GM21529 (cell line): ENCODE data around the gene ALPK3.

Source experiments
- ATAC-seq: cut with Tn5 transposase; IDR thresholded peaks from one replicate; pipeline ENCODE4 v1.9.1; 2021; ENCODE audit not compliant: unreplicated experiment

ALPK3 gene

DNA sequence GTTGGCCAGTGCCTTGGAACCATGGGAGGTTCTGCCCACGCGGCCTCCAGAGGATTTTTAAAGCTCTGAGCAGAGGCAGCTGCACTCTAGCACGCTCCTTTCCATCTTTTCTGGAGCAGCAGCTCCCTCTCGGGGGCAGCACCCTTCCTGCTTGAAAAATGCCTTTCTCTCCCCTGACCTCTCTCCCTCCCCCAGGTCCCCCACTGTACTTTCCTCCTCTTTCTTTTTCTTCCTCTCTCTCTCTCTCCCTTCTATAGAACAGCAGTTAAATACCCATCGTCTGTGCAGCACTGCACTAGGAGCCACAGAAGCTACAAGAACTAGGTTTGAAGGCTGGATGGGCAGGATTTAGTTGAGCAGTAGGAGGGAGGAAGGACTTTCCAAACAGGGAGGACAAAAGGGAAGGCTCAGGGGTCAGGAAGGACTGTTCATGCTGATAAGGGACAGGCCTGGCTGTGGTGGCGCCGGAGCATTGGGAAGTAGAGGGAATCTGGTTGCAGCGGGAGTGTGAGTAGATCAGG lies 4.4 kb downstream of the ALPK3 start:
- ATAC-seq = no peak

GRCh38 chr15:84822653-84823281 lies 5.6 kb downstream of the ALPK3 start:
- ATAC-seq = no peak

GRCh38 chr15:84823282-84823878 lies 6.2 kb downstream of the ALPK3 start:
- ATAC-seq = no peak

- ATAC-seq = no peak
These were observed 7.3 kb downstream of the ALPK3 start for GRCh38 chr15:84824260-84825007.

GRCh38 chr15:84826369-84826823 lies 9.2 kb downstream of the ALPK3 start:
- no peak for ATAC-seq

DNA sequence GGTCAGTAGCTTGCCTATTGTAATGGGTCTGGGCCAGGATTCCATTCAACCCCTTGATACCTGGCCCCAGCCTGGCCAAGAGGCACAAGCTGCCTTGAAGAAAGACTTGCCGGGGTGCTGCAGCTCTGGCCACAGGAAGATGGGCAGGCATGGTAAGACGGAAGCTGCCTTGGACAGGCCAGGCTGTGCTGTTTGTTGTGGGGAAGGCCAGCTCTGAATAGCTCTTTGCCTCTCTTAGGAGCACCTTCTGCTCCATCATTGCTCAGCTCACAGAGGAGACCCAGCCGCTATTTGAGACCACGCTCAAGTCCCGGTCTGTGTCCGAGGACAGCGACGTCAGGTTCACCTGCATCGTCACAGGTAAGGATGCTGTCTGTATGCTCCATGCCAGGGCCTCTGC lies 10.1 kb downstream of the ALPK3 start:
- ATAC-seq = no peak

DNA sequence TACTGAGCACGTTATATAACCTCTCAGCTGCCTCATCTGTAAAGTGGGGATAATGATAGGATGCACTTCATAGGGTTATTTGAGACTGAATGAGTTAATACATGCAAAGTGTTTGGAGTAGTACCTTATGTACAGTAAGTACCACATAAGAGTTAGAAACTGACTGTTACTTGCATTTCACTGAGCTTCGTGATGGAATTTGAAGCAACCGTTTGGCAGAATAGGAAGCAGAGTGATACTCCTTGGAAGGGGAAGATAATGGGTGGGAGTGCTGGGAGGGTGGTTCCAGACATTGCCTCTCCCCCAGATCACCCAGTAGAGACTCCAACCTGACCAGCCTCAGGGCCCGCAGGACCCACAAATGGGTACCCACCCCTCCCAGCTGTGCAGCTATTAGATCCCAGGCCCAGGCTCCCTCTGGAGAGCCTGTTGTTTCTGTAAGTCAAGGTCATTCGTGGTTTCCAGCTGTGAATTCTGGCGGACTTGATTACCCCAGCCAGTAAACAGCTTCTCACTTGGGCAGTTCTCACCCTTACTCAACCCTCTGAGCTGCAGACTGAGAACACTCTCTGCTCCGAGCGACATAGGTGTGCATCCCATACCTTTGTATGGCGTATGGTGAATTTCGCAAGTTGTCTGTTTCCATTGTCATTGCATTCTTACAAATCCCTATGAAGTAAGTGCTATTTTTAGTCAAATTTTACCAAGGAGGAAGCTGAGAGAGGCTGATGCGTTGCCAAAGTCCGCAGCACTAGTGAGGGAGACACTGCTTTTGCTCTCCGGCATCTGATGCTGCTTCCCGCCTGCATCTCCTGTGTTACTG lies 11.1 kb downstream of the ALPK3 start:
- no peak for ATAC-seq

DNA sequence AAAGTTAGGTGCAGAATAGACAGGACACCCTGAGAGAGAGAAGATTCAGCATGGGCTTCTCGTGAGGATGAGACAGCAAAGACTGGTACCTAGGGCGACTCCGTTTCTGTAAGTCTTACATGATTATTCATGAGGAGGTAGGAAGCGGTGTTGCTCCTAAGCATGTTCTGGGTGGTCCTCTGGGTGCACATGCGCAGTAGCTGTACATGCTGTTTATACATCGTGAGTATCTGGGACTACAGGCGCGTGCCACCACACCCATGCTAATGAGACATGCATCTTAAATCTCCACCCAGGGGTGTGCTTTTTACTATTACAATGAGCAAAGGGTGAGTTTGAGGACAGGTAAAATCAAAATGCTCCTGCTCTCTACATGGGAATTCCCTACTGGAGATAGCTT lies 12.3 kb downstream of the ALPK3 start:
- ATAC-seq = no peak

DNA sequence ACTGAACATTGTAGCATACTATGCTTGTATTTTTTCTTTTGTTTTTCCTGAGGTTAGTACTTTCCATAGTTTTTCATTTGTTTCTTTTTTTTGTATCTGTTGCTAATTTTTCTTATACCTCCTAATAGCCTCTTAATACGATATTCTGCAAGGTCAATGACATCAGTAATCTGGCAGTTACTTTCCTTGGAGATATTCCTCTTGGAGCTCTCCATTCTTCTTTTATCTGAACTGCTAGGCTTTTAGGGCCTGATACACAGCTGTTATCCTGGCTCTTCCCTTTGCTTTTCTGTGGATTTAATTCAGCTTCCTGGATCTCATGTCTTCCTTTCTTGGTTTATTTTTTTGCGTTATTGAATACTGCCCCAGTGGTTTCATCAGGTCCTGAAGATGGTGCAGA lies 12.9 kb downstream of the ALPK3 start:
- no peak for ATAC-seq

DNA sequence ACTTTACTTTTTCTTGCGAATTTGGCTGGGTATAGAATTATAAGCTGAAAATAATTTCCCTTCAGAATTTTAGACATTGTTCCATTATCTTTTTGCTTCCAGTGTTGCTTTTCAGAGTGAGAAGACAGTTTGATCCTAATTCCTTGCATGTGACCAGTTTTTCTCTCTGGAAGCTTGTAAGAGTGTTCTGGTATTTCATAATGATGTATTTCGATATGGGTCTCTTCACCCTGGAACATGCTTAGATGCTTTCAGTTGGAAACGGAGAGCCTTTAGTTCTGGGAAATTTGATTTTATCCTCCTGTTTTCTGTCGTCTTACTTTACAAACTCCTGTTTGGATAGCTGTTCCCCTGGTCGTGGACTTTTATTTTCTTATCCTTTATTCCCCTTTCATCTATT lies 13.9 kb downstream of the ALPK3 start:
- ATAC-seq = no peak

- no peak for ATAC-seq
These were observed 14.5 kb downstream of the ALPK3 start for GRCh38 chr15:84831613-84832012.

- no peak for ATAC-seq
These were observed 15.4 kb downstream of the ALPK3 start for GRCh38 chr15:84832448-84833040.

DNA sequence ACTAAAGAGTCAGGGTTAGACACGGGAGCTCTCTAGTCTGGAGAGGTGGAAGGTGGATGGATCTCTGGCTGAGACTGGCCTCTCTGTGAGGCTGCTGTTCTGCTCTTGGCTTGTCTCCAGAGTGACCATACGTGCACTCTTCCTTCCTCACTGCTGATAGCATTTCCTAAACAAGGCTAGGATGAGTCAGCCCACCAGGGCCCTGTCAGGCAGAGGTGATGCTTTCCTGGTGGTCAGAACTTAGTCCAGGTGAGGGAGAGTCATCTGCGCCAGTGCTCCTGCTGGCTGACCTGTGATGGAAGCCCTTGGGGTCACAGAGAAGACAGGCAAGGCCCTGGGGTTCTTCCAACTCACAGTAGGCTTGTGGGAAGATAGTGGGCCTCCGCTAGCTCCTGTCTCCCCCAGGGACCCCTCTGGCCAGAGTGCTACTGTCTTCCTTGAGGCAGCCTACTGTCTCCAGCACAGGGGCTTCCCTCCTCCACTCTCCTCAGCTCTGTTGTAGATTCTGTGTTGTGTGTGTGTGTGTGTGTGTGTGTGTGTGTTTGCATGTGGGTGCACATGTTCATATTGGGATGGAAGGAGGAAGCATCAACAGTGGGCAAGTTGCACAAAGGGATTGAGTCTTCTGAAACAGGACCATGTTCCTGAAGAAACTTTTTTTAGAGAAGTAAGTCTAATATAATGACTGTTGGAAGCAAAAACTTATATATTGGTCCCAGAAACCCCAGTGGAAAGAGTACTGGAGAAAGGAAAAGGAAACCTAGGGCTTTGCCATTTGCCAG lies 16.5 kb downstream of the ALPK3 start:
- ATAC-seq = no peak

DNA sequence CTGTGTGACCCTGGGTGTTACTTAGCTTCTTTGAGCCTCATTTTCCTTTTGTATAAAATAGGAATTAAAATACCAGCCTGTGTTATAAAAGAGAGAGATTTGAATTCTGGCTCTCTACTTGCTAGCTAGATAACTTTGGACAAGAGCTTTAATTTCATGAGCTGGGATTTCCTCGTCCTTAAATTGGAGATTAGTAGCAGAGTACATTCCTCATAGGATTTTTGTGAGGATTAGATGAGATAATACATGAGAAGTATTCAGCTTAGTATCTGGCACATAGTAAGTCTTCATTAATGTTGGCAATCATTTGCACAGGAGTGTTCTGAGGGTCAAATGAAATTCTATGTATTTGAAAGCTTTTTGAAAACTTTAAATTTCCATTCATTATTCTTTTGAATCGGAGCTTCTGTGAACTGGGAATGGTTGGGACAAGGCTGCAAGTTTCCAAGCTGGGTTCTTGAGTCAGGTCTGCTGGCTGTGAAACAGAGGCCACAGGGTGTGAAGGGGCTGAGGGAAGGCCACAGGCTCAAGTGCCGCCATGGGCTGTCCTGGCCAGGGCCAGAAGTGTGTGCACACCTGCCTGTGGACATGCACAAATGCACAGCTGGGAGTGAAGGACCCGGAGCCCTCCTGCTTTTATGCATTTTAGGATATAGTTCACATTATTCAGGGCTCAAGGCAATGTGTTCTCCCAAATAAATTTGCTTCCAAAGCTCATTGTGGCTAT lies 17.2 kb downstream of the ALPK3 start:
- no peak for ATAC-seq

GRCh38 chr15:84834969-84835368 lies 17.8 kb downstream of the ALPK3 start:
- no peak for ATAC-seq

DNA sequence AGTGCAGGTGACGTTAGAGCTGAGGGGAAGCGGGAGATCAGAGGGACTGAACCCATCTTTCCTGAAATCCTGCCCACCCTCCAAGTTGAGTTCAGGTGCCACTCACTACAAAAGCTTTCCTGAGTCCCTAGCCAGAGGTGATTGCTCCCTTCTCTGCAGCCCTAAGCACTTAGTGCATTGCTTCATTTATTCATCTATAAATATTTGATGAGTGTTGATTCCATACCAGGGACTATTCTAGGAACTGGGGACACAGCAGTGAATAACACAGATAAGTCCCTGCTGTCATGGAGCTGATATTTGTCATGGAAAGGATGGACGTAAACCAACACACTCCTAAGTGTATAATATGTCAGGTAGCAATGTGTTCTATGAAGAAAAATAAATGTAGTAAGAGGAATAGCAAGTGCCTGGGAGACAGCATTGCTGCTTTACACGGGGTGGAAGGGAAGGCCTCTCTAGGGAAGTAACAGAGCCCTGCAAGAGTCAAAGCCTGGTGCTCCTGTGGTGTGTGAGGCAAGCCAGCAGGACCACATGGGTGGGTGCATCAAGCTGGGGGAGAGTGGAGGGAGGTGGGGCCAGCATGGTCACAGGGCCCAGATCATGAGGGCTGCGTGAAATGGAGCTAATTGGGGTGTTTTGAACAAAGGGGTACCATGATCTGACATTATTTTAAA lies 18.6 kb downstream of the ALPK3 start:
- no peak for ATAC-seq

DNA sequence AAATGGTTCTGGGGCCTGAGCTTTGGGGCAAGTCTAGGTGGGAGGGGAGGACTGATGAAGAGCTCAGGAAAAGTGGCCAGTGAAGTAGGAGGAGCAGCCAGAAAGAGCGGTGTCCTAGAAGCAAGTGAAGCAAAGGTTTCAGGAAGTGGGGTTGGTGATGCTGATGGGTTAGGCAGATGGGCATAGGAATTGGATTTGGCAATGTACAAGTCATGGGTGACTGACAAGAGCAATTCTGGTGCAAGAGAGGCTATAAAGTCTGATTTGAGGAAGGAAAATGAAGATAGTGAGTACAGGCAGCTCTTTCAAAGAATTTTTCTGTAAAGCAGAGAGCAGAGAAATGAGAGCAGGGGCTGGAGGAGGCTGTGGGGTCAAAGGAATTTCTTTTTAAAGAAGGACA lies 19.7 kb downstream of the ALPK3 start:
- ATAC-seq = no peak

- no peak for ATAC-seq
These were observed 22.6 kb downstream of the ALPK3 start for GRCh38 chr15:84839714-84840113.

DNA sequence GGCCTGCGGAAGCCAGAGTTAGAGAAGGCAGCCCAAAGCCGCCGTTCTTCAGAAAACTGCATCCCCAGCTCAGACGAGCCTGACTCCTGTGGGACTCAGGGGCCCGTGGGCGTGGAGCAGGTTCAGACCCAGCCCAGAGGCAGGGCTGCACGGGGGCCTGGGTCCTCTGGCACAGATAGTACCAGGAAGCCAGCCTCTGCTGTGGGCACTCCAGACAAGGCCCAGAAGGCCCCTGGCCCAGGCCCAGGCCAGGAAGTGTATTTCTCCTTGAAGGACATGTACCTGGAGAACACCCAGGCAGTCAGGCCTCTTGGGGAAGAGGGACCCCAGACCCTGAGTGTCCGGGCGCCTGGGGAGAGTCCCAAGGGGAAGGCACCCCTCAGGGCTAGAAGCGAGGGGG lies 23.1 kb downstream of the ALPK3 start:
- ATAC-seq = no peak
